ENCODE measurements around the gene CLPX.

DNA sequence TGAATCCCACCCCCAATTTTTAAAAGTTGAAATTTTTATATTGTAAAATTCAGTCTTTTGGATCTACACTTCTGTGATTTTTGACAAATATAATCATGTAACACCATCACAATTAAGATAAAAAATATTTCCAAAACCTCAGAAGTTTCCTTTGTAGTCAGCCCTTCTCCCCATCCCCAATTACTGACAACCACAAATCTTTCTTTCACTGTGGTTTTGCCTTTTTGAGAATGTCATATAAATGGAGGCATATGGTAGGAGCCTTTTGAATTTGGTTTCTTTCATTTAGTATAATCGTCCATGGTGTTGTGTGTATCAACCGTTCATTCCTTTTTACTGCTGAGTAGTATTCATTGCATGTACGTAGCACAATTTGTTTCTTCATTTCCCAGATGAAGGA is 34.0 kb upstream of the CLPX start:
- TF ChIP-seq YY1 (IDR thresholded peaks at IDR 0.05; ENCODE audit: insufficient read depth, insufficient read length) (no peak), ZNF274 (IDR thresholded peaks at IDR 0.05; ENCODE audit: low read depth, low read length) (no peak), SUZ12 (IDR thresholded peaks at IDR 0.05; ENCODE audit: extremely low read depth, insufficient read depth, insufficient read length) (no peak)

Data from NT2/D1 (cell line).